BJ (cell line): ENCODE results near the gene MORC3. TPM values are rescaled to one million over a fixed set of nuclear protein-coding genes. Genes with fewer than 3 reads are reported as not detected.

Source experiments
- CTCF ChIA-PET: fragments of 350-600 bp; formaldehyde crosslinking; extraction: SDS; loops from one replicate; lab custom pipeline; 2021; ENCODE audit warnings: antibody characterized with exemption, inconsistent platforms; lab: Yijun Ruan, JAX
- POLR2A ChIA-PET: fragments of 300-600 bp; sonication (Branson Sonifier 250); formaldehyde crosslinking; extraction: SDS; loops from one replicate; lab custom pipeline; 2021; ENCODE audit warnings: antibody characterized with exemption; lab: Charles Lee
- DNase-seq: peaks from one replicate; pipeline ENCODE4 v3.0.0-alpha.2; 2011; ENCODE audit warnings: low read depth
- H3K27me3 ChIP-seq: 2 replicates; pipeline ENCODE4 v1.6.0; 2011; ENCODE audit warnings: low read length; ENCODE audit not compliant: control insufficient read depth, insufficient read depth
- H3K36me3 ChIP-seq: 2 replicates; pipeline ENCODE4 v1.5.1; 2011; ENCODE audit warnings: low read length; ENCODE audit not compliant: control insufficient read depth, insufficient read depth
- H3K4me3 ChIP-seq: 2 replicates; pipeline ENCODE4 v1.5.1; 2011; ENCODE audit warnings: low read depth, mild to moderate bottlenecking, control low read depth, low read length
- polyA plus RNA-seq: library from polyadenylated mRNA; depleted of rRNA; stranded (reverse); fragments of >200 nt; gene quantifications from 2 replicates; pipeline ENCODE4 v1.2.3, GENCODE V29; 2011
- TF ChIP-seq, protein P1 (sequence below): IDR thresholded peaks from 2 replicates; pipeline ENCODE4 v1.5.1; 2011; ENCODE audit warnings: low read depth, mild to moderate bottlenecking, control low read depth, inconsistent platforms, low read length, moderate library complexity; ENCODE audit not compliant: insufficient read depth

The MORC3 gene
- polyA plus RNA-seq, 1 experiment, result 8.8 TPM

DNA sequence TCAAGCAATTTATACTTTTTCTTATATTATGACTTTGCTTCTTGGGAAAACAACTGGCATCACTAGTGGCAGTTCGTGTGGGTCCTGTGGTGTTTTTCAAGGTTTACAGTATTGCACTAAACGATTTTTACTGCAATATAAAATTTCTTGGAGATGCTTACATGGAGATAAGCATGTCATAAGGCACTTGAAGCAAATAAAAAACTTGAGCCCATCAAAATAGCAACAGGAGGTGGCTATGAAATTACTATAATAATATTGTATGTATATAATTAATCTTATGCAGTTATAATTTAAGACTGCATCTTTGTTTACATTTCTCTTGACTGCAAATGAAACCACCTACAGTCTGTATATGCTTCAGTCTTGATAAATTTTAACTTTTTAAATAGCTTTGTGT, 35.9 kb downstream of the MORC3 start:
- TF ChIP-seq, protein P1, sequence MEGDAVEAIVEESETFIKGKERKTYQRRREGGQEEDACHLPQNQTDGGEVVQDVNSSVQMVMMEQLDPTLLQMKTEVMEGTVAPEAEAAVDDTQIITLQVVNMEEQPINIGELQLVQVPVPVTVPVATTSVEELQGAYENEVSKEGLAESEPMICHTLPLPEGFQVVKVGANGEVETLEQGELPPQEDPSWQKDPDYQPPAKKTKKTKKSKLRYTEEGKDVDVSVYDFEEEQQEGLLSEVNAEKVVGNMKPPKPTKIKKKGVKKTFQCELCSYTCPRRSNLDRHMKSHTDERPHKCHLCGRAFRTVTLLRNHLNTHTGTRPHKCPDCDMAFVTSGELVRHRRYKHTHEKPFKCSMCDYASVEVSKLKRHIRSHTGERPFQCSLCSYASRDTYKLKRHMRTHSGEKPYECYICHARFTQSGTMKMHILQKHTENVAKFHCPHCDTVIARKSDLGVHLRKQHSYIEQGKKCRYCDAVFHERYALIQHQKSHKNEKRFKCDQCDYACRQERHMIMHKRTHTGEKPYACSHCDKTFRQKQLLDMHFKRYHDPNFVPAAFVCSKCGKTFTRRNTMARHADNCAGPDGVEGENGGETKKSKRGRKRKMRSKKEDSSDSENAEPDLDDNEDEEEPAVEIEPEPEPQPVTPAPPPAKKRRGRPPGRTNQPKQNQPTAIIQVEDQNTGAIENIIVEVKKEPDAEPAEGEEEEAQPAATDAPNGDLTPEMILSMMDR, result no peak
- DNase-seq, result no peak
- POLR2A ChIA-PET, result interaction anchor here (0.6 kb wide), 1 partner anchor 11 kb away, joined by 5 read pairs; no protein-coding TSS in a partner anchor
- Histone ChIP-seq H3K4me3 (no peak overlapping the region), H3K36me3 (peaks cover 6% of the 10 kb centered on the region), H3K27me3 (no peaks in the 10 kb centered on the region)
- CTCF ChIA-PET, result interaction anchor here (0.7 kb wide), 1 partner anchor 11 kb away, joined by 4 read pairs; no protein-coding TSS in a partner anchor

DNA sequence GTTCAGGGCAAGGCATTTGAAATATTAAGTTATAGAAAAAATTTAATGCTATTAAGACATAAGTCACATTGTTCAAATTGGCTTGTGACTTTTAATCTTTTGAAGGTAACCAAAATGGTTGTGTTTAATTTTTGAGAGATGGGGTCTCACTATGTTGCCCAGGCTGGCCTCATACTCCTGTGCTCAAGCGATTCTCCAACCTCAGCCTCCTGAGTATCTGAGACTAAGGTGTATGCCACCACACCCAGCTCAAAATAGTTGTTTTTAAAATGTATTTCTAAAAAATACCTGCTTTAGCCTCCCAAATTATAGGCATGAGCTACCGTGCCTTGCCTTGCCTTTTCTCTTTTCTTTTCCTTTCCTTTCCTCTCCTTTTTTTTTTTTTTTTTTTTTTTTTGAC, 39.2 kb downstream of the MORC3 start:
- Histone ChIP-seq H3K4me3 (no peak overlapping the region), H3K36me3 (peaks cover 7% of the 10 kb centered on the region), H3K27me3 (no peaks in the 10 kb centered on the region)
- ChIA-PET POLR2A (no interaction called here), CTCF (interaction anchor here (0.8 kb wide), 1 partner anchor 907 kb away, joined by 3 read pairs; no protein-coding TSS in a partner anchor)
- no peak for DNase-seq
- TF ChIP-seq, protein P1, result no peak

DNA sequence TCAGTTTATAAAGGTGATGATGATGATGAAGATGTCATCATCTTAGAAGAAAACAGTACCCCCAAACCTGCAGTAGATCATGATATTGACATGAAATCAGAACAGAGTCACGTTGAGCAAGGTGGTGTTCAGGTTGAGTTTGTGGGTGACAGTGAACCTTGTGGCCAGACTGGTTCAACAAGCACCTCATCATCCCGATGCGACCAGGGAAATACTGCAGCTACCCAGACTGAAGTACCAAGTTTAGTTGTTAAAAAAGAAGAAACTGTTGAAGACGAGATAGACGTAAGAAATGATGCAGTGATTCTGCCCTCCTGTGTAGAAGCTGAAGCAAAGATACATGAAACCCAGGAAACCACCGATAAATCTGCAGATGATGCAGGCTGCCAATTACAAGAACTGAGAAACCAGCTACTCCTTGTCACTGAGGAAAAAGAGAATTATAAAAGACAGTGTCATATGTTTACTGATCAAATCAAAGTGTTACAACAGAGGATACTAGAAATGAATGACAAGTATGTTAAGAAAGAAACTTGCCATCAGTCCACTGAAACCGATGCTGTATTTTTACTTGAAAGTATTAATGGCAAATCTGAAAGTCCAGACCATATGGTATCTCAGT, 49.2 kb downstream of the MORC3 start:
- ChIA-PET CTCF (no interaction called here), POLR2A (no interaction called here)
- TF ChIP-seq, protein P1, result no peak
- Histone ChIP-seq H3K27me3 (no peaks in the 10 kb centered on the region), H3K36me3 (peaks cover 10% of the 10 kb centered on the region), H3K4me3 (no peak overlapping the region)
- DNase-seq, result no peak

DNA sequence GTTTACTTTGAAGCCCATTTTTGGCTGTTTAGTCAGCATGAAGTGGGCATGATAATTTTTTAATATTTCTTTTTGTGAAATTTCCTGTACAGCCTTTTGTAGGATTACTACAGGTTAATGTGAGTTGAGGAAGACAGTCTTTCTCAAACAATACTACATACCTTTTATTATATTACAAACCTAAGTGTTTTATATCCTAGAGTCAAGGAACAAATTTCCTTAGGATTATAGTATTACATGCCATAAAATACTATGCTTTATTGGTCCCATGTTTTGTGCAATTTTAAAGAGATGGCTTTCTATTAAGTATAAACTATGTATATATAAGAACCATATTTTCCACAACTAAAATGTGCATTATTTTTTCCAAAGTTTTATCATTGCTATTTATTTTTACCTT, 56.0 kb downstream of the MORC3 start:
- H3K36me3 ChIP-seq, result peaks cover 7% of the 10 kb centered on the region
- DNase-seq, result no peak
- POLR2A ChIA-PET, result no interaction called here
- CTCF ChIA-PET, result interaction anchor here (1.1 kb wide), 1 partner anchor 10 kb away, joined by 3 read pairs; no protein-coding TSS in a partner anchor
- H3K4me3 ChIP-seq, result no peak overlapping the region
- TF ChIP-seq, protein P1, result no peak
- no peaks in the 10 kb centered on the region for H3K27me3 ChIP-seq

DNA sequence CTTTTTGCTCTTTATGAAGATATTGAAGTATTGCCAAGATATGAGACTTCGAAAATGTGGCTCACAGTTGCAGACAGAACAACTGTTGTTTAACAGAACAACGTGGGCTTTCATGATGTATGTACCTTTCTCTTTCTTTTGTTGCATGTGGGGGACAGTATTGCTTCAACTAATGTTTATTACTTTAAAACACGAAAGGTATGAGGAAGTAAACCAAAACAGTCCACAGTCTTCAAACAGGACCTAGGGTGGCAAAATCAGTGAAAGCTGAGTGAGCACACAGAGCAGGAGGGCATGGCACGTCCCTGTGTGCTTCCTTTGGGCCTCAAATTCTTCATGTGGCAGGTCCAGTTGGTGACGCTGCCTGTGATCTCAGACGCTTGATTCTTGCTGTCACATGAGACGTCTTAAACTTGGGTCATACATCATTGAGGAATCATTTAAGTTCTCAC, 57.4 kb downstream of the MORC3 start:
- Histone ChIP-seq H3K36me3 (peaks cover 5% of the 10 kb centered on the region), H3K27me3 (no peaks in the 10 kb centered on the region), H3K4me3 (no peak overlapping the region)
- ChIA-PET POLR2A (no interaction called here), CTCF (interaction anchor here (1.0 kb wide), 1 partner anchor 12 kb away, joined by 3 read pairs; no protein-coding TSS in a partner anchor)
- TF ChIP-seq, protein P1, result no peak
- no peak for DNase-seq
